GM18520 (cell line): ENCODE results near the gene GLIS1.
"Not testable (repeated sequence)": the region's sequence is repeated elsewhere in the genome, so short reads cannot be mapped to it uniquely, and the experiment has no call there.

ENCODE experiments used
- ATAC-seq: cut with Tn5 transposase; IDR thresholded peaks from one replicate; pipeline ENCODE4 v1.9.1; 2021; ENCODE audit not compliant: unreplicated experiment

GLIS1 gene

DNA sequence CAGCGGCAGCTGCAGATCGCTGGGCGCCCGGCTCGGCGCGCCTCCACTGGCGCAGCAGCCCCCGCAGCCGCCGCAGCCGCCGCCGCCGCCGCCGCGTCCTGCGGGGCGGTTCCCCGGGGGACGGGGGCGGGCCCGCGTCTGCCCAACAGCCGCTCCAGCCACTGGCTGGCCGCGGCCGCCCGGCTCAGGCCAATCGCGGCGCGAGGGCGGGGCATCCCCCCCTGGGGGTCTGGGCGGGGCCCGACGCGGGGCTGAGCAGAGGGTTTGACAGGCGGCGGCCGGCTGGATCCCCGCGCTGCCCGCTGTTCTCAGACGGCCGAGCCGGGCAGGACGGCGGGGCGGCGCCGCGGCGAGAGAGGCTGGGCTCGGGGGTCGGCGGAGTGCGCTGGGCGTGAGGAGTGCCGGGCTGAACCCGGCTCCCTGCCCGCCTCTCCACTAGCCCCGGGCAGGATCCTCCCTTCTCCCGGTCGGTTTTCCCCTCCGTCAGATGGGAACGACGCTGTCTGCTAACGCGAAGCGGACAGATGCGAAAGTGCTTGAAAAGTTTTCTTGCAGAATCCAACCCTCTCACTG, at the start of gene GLIS1:
GLIS1 (minus strand) TSS at position 56 of the 573 bp plus-strand sequence. CDS start 1,100 bp downstream, outside the sequence.
- ATAC-seq, result peak; percentile 75

DNA sequence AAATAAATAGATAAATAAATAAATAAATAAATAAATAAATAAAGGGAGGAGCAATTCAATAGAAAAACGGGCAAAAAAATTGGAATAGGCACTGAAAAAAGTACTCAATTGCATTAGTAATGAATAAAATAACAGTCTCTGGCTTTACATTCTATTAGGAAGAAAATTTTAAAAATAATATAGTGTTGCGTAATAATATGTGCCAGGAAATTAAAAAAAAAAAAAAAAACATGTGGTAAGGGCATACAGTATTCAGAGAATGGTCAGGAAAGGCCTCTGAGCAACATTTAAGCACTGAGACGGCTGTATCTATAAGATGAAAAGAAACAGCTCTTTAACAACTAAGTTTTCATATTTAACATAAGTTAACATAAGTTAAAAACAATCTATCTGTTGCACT, 48.7 kb upstream of the GLIS1 start:
- no peak for ATAC-seq

DNA sequence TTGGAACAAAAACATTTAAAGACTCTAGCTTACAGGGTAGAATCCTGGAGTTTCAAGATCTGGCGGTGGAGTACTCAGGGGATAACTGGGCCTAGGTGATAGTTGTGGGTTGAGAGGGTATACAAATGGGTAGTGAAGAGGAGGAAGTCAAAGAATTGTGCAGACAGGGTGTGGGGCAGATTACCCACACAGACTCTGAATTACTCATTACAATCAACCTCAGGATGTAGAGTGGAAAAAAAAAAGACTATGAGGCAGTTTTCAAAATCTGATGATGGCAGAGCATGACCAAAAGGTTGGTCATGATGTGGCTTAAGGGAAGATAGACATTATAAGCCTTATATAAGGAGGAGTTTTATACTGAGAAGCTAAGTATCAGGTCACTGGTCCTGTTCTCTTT, 44.1 kb upstream of the GLIS1 start:
- no peak for ATAC-seq

DNA sequence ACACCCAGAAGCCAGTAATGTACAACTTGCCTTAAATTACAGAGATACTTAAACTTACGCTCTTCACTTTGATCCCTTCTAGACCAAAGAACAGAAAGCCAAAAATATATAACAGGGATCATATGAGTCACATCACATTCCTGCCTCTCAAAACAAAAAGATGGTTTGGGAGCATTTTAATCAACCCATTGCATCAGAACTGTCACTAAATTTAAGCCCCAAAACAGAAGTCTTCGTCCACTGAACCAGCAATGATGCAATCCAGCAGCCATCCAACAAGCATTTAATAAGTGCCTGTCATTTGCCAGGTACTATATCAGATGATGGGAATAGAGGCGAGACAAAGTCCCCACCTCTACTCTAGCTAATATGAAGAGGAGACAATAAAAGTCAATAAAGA, 42.7 kb upstream of the GLIS1 start:
- ATAC-seq, result no peak

DNA sequence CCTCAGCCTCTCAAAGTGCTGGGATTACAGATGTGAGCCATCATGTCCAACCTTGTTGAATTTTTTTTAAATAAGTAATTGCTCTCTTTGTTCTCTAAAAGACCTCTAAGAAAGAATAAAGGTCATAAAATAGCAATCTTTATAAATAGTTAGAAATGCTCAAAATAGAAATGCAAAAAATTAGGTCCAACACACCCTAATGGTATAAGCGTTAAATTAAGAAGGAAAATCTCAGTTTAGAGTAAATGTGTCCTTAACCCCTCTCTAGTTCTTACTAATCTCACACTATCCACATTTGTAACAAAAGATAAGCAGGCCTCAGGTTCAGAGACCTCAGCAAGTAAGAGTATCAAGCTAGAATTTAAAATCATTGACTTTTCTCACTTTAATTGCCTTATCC, 38.3 kb upstream of the GLIS1 start:
- ATAC-seq, result no peak

DNA sequence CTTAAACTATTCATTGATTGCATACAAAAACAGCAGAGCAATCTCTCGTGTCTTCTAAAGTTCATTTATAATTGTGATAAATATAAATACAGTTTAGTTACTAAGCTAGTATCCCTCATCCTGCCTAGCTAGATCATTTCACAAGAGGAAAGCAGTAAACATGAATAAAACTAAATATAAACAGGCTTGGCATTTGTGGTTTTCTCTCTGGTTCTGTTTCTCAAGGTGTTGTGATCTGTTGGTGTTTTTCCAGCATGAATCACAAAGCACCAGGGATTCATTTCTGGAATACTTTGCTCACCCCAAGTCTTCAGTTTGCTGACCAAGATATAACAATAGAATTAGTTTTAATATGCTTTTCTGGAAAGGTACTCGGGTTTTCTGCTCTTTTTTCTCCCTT, 32.7 kb upstream of the GLIS1 start:
- ATAC-seq, result no peak

DNA sequence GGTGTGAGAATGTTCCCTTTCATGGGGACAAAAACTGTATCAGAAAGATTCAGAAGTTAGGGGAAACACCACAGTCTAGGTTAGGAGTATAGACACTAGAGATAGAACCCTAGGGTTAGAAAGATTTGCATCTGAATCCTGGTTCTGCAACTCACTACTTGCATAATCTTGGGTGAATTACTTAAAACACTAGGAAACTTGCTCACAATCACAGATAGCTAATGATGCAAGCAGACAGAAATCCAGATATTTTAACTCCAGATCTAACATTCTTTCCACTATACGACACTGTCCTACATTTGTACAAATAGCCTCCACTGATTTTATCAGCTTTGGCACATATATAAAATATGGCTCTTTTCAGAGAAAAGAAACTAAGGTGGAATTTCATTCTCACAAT, 30.8 kb upstream of the GLIS1 start:
- ATAC-seq, result no peak

DNA sequence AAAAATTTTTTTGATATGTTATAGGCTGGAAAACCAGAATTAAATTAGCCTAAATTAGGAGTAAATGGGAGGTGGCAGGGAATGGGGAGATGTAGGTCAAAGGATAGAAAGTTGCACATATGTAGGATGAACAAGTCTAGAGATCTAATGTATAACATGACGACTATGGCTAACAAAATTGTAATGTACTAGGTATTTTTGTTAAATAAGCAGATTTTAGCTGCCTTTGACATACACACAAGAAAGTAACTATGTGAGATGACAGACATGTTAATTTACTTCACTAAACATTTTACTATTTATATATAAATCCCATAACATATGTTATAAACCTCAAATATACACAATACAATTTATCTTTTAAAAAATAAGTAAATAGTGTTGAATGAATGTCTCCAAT, 30.2 kb upstream of the GLIS1 start:
- no peak for ATAC-seq

DNA sequence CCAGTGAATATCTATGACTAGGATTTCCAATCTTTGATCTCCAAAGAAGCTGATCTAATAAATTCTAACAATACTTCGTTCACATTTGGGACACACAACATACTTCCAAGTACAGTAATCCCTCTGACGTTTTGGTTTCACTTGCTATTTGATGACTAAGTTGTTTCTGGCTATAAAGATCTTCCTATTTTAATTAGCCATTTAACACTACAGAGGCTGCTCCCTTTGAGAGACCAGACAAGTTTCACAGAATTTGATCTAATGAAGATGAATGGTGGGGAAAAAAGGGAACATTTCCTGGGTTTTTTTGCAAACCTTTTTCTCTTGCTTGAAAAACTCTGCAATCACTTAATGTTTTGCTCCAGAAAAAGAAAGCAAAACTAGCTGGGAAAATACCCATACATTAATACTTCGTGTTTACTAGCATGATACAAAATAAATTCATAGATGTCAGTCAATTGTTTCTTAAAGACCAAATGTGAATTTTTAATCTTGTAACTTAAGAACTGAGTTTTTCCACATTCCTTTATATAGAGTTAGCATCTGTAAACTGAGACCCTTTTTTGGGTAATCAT, 28.0 kb upstream of the GLIS1 start:
- ATAC-seq, result no peak

DNA sequence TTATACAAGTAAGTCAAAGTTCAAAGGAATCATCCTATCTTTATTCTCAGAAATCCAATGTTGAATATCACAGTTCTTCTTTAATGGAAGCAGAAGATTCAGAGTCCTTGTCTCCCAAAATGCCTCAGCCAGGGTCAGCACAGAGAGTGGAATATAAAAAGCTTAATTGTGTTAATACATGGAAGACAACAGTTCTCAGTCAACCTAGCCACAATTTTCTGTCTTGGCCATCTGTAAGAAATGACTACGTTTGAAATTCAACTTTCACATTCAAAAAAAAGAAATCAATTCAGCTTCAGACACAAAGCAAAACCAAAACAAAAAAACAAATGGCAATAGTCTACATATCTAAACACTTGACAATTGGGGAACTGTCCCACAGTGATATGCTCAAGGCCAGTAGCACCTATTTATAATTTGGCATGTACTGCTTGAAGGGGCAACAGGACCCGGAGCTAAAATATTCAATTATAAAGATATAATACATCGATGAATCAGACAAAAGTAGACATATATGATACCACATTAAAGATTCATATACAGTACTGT, 27.3 kb upstream of the GLIS1 start:
- ATAC-seq, result no peak

DNA sequence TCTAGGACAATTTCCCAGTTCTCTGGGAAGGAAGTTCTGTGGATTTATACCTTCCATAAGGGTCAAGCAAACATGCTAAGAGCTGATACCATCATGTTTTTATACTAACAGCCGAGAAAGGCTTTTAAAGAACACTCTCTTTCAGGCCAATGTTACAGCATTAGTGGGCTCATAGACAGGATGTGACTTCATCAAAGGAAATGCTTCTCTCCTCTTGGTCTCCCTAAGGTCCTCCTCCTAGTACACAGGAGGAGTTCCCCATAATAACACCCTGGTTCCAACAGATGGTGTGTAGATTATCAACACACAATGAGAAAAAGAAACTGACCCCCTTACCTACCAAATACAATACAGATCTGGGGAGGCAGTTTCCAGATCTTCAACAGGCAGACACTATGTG, 26.7 kb upstream of the GLIS1 start:
- ATAC-seq, result no peak

DNA sequence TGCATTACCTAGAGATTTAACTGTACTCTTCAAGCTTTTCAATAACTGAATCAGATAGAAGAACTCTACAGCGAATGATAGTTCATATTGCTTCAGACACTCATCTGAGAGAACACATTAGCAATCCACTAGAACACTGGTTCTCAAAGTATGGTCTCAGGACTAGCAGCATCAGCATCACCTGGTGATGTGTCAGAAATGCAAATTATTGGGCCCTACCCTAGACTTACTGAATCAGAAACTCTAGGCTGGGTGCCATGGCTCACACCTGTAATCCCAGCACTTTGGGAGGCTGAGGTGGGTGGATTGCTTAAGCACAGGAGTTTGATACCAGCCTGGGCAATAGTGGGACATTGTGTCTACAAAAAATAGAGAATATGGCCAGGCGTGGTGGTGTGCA, 24.9 kb upstream of the GLIS1 start:
- no peak for ATAC-seq

DNA sequence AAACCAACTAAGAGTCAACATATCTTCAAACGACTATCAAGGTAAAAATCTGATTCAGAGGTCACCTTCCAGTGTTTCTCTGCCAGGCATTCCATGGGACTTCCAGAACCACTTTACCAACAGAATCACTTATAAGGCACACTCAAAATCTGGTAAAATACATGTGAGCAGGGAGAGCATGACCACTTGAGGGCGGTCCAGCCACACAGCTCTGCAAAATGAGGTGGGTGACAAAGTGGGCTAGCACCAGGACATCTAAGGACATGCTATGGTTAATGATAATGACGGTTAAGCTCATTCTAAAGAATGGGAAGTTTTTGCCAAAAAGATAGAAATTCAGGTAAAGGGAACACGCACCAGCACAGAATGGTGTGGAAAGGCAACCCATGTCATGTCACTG, 24.5 kb upstream of the GLIS1 start:
- no peak for ATAC-seq

DNA sequence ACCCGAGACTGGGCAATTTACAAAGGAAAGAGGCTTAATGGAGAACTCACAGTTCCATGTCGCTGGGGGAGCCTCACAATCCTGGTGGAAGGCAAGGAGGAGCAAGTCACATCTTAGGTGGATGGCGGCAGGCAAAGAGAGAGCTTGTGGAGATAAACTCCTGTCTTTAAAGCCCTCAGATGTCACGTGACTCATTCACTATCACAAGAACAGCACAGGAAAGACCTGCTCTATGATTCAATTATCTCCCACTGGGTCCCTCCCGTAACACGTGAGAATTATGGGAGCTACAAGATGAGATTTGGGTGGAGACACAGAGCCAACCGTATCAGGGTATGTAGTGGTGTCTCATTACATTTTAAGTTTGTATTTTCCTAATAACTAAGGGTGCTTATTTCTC, 21.5 kb upstream of the GLIS1 start:
- not testable (repeated sequence) for ATAC-seq

DNA sequence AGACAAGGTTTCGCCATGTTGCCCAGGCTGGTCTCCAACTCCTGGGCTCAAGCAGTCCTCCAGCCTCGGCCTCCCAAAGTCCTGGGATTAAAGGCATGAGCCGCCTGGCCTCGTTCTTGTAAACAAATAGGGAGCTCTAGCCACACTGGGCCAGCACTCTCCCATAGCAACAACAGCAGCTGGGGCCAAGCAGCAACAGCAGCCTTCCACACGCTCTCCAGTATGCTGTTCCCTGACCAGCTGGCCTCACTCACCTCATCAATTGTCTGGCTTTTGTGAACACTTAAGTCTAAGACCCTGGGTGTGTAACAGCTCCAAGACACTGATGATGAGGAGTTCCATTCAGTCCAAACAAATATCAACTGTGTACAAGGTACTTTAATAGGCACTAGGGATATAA, 16.9 kb upstream of the GLIS1 start:
- ATAC-seq, result no peak

DNA sequence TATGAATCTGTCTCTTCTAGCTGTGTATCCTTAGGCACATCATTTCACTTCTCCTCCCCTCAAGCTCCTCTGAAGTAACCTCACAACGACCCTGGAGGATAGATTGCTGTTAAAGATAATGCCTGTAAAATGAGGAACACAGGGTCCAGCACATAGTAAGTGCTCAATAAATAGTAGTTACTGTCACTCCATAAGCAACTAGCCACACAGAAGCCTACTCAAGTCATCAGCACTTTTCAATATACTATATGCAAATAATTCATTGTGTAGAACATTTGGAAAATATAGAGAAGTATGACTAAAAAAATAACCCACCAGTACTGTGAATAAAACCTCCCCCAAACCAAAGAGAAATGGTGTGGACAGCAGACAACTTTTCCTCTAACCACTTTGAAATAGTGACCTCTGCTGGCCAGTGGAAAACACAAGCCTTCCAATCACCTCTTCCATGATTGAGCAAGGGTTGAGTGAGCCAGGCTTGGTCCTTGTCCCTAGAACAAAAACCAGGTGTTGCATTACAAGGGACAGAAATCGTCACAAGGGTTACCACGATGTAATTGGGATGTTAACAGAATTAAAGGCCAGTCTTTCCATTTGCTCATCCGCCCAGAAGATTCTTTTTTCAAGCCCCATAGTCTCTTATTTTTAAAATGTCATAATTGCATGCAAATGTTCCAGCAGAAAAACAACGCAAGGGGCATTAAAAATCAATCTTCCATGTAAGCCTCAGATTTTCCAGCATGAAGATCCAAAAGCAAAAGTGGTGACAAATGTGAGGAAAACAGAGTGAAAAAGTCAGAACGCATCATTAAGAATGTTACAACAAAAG, 15.7 kb upstream of the GLIS1 start:
- ATAC-seq, result no peak

DNA sequence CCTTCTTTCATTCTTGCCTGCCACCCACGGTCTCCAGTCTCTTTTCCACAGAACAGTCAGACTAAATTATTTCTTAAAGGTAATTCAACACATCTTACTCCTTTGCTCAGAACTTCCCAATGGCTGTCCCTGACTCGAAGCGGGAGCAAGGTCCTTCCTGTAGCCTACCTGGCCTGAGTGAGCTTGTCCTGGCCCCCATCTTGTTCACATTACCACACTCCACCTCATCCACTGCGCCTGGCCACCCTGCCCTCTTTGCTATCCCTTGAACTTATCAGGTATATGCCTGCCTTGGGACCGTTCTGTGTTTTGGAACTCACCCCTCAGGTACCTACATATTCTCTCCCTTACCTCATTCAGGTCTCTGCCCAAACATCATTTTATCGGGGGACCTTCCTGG, 13.3 kb upstream of the GLIS1 start:
- no peak for ATAC-seq

DNA sequence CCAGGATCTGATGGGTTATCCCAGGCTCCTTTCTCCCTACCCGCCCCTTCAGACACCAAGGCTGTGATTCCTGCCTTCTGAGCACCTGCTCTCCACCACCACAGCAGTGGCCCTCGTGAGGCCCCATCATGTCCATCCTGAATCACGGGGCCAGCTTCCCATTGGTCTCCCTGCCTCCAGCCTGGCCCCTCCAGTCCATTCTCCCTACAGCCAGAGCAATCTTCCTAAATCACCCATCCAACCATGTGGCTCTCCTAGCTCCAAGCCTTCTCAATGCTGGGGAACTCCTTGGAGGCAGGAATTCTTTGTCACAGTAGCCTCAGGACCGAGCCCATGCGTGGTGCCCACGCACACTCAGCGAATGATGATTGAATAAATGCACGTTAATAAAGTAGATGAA, 8.9 kb upstream of the GLIS1 start:
- ATAC-seq, result no peak

DNA sequence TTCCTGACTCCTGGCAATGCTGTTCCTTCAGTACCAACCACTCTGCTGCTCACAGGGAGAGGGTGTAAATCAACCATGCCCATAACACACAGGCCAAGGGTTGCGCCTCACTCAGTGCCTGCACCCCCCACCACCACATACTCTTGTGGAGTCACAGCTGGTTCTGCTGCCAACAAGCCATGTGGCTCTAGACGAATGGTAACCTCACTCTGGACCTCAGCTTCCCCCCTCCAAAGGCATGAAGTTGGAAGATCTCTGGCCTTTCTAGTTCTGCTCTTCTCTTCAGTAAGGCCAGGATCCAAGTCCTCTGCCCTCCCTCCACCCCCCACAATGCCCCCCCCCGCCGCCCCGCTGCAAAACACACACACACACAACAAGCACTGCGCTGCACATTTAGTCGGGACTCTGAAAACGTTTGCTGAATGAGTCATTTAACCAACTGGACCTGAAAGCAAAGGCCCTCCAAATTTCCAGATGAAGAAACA, 1.7 kb upstream of the GLIS1 start:
- no peak for ATAC-seq

DNA sequence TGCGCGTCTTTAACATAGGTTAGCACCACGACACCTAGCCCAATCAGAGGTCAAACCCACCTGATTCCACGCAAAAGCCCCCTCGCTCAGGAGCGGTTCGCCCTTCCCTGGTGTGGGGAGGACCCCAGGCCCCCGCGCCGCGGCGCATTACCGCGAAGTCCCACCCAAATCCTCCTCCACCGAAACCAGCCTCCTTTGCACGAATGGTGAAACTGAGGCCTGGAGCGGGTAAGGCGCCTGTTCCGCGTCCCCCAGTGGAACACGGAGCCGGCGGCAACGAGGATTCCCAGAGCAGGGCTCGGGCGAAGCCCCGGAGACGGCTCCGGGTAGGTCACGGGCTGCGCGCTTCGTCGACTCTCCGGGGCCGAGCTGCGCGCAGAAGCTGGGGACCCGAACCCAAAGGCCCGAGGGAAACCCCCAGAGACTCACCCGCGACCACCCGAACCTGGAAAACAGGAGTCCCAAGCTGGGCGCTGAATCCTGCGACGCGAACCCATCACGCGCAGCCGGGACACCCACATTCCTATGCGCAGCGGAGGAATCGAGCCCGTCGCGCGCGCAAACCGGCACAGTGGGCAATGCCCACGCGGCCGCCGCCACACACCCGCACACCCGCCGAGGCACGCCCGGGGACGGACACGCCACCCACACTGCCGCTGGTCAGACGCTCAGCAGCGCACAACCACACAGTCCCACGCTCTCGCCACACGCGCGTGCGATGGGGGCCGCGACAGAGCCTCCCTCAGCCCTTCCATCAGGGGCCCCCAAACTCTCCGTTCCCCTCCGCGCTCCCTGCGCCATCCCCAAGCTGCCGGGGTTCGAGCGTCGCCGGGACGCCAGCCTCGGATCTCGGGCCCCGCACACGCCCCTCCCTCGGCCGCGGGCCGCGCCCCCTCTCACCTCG, 507 bp downstream of the GLIS1 start:
- ATAC-seq, result no peak

DNA sequence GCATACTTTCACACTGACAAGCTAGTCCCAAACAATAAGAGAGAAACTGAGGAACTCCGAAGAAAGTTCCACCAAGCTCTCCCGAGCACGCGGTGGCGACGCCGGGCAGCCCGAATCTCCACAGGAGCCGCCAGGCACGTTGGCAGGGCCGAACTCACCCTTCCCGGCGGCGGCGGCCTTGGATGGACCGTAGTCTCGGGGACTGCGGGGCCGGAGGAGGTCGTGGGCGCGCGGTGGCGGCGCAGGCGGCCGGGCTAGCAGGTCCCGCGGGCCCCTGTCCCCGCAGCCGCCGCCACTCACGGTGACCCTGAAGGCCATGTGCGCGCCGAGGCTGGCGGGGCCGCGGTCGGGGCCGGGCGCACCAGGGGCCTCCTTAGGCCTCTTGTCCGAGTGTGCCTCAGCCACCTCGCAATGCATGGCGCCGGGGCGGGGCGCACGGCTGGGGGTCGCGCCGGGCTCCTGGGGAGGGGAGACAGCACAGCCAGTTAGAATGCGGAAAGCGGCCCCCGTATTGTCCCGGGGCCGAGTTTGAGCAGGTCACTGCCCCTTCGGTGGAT, 1.2 kb downstream of the GLIS1 start:
- ATAC-seq, result no peak
